Testis (tissue), 3 donors: ENCODE data around the gene NT5M. TPM values are rescaled to one million over a fixed set of nuclear protein-coding genes. Genes with fewer than 3 reads are reported as not detected.

Experiments used
- DNase-seq: peaks from one replicate; pipeline ENCODE4 v3.0.0-alpha.2; 2019
- H3K27ac ChIP-seq, 2 donors: fragments of 200-600 bp; sonication (generic); one replicate each; pipeline ENCODE4 v1.5.1; 2019
- H3K27me3 ChIP-seq: fragments of 200-600 bp; sonication (generic); one replicate; pipeline ENCODE4 v1.5.1; 2019
- H3K36me3 ChIP-seq: fragments of 200-600 bp; sonication (generic); one replicate; pipeline ENCODE4 v1.5.1; 2017; ENCODE audit warnings: low read depth; ENCODE audit errors: missing control alignments
- H3K4me1 ChIP-seq: fragments of 200-600 bp; sonication (generic); one replicate; pipeline ENCODE4 v1.5.1; 2019
- H3K4me3 ChIP-seq, 2 donors: fragments of 200-600 bp; sonication (generic); one replicate each; pipeline ENCODE4 v1.5.1; 2017 to 2019
- H3K9me3 ChIP-seq: fragments of 200-600 bp; sonication (generic); one replicate; pipeline ENCODE4 v1.5.1; 2017
- POLR2A ChIP-seq: fragments of 450-650 bp; IDR thresholded peaks from one replicate; pipeline ENCODE4 v1.6.1; 2017; ENCODE audit warnings: antibody characterized with exemption, mild to moderate bottlenecking, moderate library complexity
- WGBS, 2 donors: methylation state at CpG; one replicate each; pipeline ENCODE4 v1.1.5; 2018; 5-methylcytosine and 5-hydroxymethylcytosine counted together
- intact Hi-C: fragments of 100-400 bp; cut with DNase I; formaldehyde crosslinking; loops from one replicate; pipeline ENCODE4 v1.15.1; 2023; ENCODE audit warnings: low total_unique reads
- polyA plus RNA-seq: library from polyadenylated mRNA; stranded (reverse); fragments of 350-450 nt; fragmentation: Illumina TruSeq; extraction: RNeasy Lipid Tissue Mini Kit (QIAGEN cat#74804); gene quantifications from one replicate; pipeline ENCODE4 v1.2.3, GENCODE V29; 2014; ENCODE audit warnings: low read depth, low replicate concordance; ENCODE audit not compliant: insufficient read depth
- total RNA-seq, 2 donors: library from RNA; depleted of rRNA; stranded (reverse); fragments of >200 nt; gene quantifications; one replicate each; pipeline ENCODE4 v1.2.3, GENCODE V29; 2016
- TF ChIP-seq, protein P1 (sequence below), 3 experiments: fragments of 450-650 bp in 2 of 3; fragments of 200-600 bp in 1 of 3; sonication (generic) in 1 of 3; IDR thresholded peaks; one replicate each; pipeline ENCODE4 v1.5.1; 2016 to 2019; ENCODE audit warnings: antibody characterized with exemption in 3 of 3, mild to moderate bottlenecking in 2 of 3, moderate library complexity in 1 of 3

NT5M gene
- total and polyA plus RNA-seq, 3 donors from 2014 or later, result 26.1 to 47.5 (median 33.5) TPM

- no peaks in the 10 kb centered on the region for H3K4me1 ChIP-seq
- no peak overlapping the region for H3K27ac ChIP-seq
- DNase-seq, result no peak
- 92 to 93% methylated on average over 6 to 10 of the region's 10 CpGs for WGBS, 2 donors
- TF ChIP-seq POLR2A, result no peak
- TF ChIP-seq, protein P1, sequence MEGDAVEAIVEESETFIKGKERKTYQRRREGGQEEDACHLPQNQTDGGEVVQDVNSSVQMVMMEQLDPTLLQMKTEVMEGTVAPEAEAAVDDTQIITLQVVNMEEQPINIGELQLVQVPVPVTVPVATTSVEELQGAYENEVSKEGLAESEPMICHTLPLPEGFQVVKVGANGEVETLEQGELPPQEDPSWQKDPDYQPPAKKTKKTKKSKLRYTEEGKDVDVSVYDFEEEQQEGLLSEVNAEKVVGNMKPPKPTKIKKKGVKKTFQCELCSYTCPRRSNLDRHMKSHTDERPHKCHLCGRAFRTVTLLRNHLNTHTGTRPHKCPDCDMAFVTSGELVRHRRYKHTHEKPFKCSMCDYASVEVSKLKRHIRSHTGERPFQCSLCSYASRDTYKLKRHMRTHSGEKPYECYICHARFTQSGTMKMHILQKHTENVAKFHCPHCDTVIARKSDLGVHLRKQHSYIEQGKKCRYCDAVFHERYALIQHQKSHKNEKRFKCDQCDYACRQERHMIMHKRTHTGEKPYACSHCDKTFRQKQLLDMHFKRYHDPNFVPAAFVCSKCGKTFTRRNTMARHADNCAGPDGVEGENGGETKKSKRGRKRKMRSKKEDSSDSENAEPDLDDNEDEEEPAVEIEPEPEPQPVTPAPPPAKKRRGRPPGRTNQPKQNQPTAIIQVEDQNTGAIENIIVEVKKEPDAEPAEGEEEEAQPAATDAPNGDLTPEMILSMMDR (IDR thresholded peaks at IDR 0.05), result no peak
- no peaks in the 10 kb centered on the region for H3K36me3 ChIP-seq
- no peaks in the 10 kb centered on the region for H3K27me3 ChIP-seq
- H3K4me3 ChIP-seq, result no peak overlapping the region
- H3K9me3 ChIP-seq, result no peaks in the 10 kb centered on the region
- intact Hi-C loops, result no loop called here
Measured at GRCh38 chr17:17325228-17325627, 22.1 kb downstream of the NT5M start.

- intact Hi-C loops, result no loop called here
- TF ChIP-seq, protein P1 (IDR thresholded peaks at IDR 0.05), result no peak
- no peak for TF ChIP-seq POLR2A
- Histone ChIP-seq H3K27ac (no peak overlapping the region), H3K27me3 (no peaks in the 10 kb centered on the region), H3K4me3 (no peak overlapping the region), H3K9me3 (no peaks in the 10 kb centered on the region), H3K4me1 (no peaks in the 10 kb centered on the region), H3K36me3 (no peaks in the 10 kb centered on the region)
- no peak for DNase-seq
- WGBS, 2 donors, result 86 to 89% methylated on average over 9 of the region's 9 CpGs
Measured at GRCh38 chr17:17325816-17326215, 22.6 kb downstream of the NT5M start.

DNA sequence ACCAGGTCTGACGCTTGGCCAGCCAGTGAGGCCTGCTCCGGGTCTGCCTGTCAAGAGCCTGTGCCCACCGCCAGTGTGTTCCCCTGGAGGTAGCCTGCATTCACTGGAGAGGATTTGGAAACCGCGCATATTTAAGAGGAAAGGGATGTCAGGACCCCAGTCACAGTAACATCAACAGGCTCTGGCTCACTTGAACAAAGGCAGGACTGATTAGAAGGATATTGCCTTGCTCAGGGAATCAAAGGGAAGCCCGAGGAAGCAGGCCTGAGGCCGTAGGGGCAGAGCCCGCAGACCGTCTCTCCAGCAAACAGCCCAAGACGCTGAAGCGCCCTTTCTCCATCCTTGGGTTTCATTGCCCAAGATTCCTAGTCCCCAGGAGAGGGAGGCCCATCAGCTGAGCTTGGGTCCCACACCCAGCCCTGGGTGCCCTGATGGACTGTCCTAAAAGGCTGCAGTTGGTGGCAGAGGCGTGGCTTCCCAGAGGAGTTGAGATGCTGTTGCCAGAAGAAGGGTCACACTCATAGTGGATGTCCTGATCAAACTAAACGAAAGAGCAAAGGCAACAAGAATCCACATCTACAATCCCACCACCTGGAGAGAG lies 23.2 kb downstream of the NT5M start:
- intact Hi-C loops, result no loop called here
- Histone ChIP-seq H3K4me3 (no peak overlapping the region), H3K27me3 (no peaks in the 10 kb centered on the region), H3K9me3 (no peaks in the 10 kb centered on the region), H3K27ac (no peak overlapping the region), H3K36me3 (no peaks in the 10 kb centered on the region), H3K4me1 (no peaks in the 10 kb centered on the region)
- TF ChIP-seq, protein P1 (IDR thresholded peaks at IDR 0.05), result no peak
- no peak for TF ChIP-seq POLR2A
- no peak for DNase-seq
- WGBS, 2 donors, result 94 to 95% methylated on average over 13 of the region's 13 CpGs

DNA sequence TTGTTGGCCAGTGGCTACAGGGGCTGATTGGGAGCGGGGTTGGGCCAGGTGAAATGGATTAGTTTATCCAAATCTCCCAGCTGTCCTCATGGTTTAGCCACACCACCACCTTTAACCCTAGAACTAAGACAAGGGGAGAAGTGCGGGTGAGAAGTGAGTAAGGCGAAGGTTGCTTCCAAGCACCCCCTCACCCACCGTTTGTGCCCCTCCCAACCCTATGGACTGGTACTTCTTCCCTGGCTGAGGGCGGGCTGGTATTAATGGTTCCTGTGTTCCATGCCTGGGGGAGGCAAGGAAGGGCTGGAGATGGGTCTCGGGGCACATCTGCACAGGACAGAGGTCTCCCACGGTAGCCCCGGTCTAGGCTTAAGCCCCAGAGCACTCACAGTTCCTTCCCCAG lies 25.1 kb downstream of the NT5M start:
- DNase-seq, result no peak
- intact Hi-C loops, result no loop called here
- no peak overlapping the region for H3K27ac ChIP-seq
- no peaks in the 10 kb centered on the region for H3K27me3 ChIP-seq
- 76 to 90% methylated on average over 8 of the region's 8 CpGs for WGBS, 2 donors
- H3K4me1 ChIP-seq, result no peaks in the 10 kb centered on the region
- H3K36me3 ChIP-seq, result no peaks in the 10 kb centered on the region
- TF ChIP-seq, protein P1 (IDR thresholded peaks at IDR 0.05), result no peak
- TF ChIP-seq POLR2A, result no peak
- no peaks in the 10 kb centered on the region for H3K9me3 ChIP-seq
- H3K4me3 ChIP-seq, result no peak overlapping the region

GRCh38 chr17:17341452-17341851 lies 38.3 kb downstream of the NT5M start:
- Histone ChIP-seq H3K4me1 (no peaks in the 10 kb centered on the region), H3K4me3 (no peak overlapping the region), H3K27ac (no peak overlapping the region), H3K9me3 (no peaks in the 10 kb centered on the region), H3K27me3 (no peaks in the 10 kb centered on the region), H3K36me3 (no peaks in the 10 kb centered on the region)
- TF ChIP-seq, protein P1 (IDR thresholded peaks at IDR 0.05), result no peak
- TF ChIP-seq POLR2A, result no peak
- intact Hi-C loops, result no loop called here
- DNase-seq, result no peak
- 95% methylated on average over 7 of the region's 7 CpGs for WGBS, 2 donors
